GM10248 (cell line): ENCODE results near the gene RPL13.

Experiments used
- CTCF ChIA-PET: fragments of 300-600 bp; sonication (Branson Sonifier 250); formaldehyde crosslinking; extraction: SDS; loops from one replicate; lab custom pipeline; 2021; ENCODE audit warnings: antibody characterized with exemption; lab: Yijun Ruan, JAX
- POLR2A ChIA-PET: fragments of 350-650 bp; sonication (Branson Sonifier 250); formaldehyde crosslinking; extraction: SDS; loops from one replicate; lab custom pipeline; 2020; ENCODE audit warnings: antibody characterized with exemption; lab: Yijun Ruan, JAX
- DNase-seq: peaks from one replicate; pipeline ENCODE4 v3.0.0; 2012; ENCODE audit errors: extremely low spot score
- TF ChIP-seq, protein P1 (sequence below): IDR thresholded peaks from 2 replicates; pipeline ENCODE4 v1.5.1; 2012; ENCODE audit warnings: mild to moderate bottlenecking, low read depth; ENCODE audit errors: extremely low read depth, missing control alignments, control extremely low read depth

Gene RPL13

DNA sequence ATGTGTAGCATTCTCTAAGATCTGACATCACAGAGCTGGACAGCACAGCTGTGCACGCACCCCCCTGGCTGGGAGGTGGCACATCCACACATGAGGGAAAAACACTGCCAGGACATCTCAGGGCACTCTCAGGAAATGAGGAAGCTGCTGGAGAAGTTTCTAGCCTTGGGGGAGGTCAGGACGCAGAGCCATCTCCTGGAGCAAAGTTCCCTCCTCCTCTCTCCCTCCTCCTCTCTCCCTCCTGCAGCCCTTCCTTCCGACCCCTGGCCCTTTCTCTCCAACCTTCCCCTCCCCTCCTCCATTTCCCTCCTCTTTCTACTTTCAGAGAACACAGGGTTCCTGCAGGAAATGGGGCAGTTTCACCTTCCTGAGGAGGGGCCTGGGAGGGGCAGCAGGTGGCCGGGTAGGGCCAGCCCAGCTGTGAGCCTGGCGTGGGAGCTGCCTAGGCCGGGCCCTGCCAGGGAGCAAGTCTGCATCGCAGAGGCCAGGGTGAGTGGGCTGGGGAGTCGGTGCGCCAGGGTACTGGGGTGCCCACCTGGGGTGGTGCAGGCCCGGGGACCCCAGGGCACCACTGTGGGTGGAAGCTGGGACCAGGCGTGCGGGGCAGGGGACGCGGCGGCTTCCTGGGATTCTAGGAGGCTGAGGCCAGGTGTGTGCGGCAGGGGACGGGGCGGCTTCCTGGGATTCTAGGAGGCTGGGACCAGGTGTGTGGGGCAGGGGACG, 52.9 kb downstream of the RPL13 start, which contains the start of gene DPEP1:
Gene DPEP1, plus strand, starts transcription at position 412 of the 723 bp plus-strand sequence. CDS start 16,769 bp downstream, outside the sequence.
- ChIA-PET CTCF (interaction anchor here (1.2 to 2.8 kb wide), 3 partner anchors 7 to 247 kb away, joined by 3 to 18 read pairs (median 15); no protein-coding TSS in a partner anchor), POLR2A (no interaction called here)
- no peak for DNase-seq
- TF ChIP-seq, protein P1, sequence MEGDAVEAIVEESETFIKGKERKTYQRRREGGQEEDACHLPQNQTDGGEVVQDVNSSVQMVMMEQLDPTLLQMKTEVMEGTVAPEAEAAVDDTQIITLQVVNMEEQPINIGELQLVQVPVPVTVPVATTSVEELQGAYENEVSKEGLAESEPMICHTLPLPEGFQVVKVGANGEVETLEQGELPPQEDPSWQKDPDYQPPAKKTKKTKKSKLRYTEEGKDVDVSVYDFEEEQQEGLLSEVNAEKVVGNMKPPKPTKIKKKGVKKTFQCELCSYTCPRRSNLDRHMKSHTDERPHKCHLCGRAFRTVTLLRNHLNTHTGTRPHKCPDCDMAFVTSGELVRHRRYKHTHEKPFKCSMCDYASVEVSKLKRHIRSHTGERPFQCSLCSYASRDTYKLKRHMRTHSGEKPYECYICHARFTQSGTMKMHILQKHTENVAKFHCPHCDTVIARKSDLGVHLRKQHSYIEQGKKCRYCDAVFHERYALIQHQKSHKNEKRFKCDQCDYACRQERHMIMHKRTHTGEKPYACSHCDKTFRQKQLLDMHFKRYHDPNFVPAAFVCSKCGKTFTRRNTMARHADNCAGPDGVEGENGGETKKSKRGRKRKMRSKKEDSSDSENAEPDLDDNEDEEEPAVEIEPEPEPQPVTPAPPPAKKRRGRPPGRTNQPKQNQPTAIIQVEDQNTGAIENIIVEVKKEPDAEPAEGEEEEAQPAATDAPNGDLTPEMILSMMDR, result no peak

DNA sequence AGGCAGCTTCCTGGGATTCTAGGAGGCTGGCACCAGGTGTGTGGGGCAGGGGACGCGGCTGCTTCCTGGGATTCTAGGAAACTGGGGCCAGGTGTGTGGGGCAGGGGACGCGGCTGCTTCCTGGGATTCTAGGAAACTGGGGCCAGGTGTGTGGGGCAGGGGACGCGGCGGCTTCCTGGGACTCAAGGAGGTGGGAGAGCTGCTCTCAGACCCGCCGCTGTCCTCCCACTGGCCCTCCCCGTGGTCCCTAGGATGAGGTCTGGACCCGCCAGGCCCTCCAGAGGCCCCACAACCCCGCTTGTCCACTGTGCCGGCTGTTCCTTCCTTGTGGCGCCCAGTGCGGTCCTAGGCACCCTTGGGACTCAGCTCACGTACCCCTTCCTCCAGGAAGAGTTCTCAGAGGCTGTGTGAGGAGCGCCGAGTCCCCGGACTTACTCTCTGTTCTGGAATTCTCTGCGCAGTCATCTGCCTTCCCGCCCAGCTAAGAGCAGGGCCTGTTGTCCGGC, 53.5 kb downstream of the RPL13 start:
- ChIA-PET CTCF (interaction anchor here (0.9 to 2.8 kb wide), 6 partner anchors 8 to 246 kb away, joined by 3 to 29 read pairs (median 9); no protein-coding TSS in a partner anchor), POLR2A (no interaction called here)
- DNase-seq, result no peak
- TF ChIP-seq, protein P1, result no peak
